ENCODE data around the gene KCNAB1. TPM values are rescaled to one million over a fixed set of nuclear protein-coding genes. Genes with fewer than 3 reads are reported as not detected.

Gene KCNAB1
- total RNA-seq, 1 donor from 2014 or later: 0.21 TPM

DNA sequence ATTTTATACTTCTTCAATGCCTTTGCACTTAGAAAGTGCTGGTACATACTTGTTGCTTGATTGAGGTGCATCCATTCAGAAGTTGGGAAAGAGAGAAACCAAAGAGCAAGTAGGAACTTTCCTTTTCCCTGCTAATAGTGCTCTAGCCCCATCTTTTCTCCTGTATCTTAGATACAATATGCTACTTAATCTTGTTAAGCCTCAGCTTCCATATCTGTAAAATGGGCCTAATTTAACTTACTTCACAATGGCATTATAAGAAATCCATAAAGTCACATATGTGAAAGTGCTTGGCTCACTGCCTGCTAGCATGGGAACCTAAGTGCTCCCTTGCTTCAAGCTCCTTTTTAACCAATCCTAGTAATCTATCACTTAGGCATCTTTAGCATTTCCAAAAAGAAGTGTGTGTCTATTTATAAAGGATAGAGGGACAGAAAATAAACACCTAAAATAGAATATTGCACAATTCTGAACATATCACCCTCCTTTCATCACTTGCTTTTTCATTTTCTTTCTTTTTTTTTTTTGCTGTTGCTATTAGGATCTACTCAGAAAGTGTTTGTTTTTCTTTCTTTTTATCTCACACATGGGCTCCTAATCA is 28.1 kb downstream of the KCNAB1 start:
- Mint-ChIP-seq H3K36me3 (ENCODE audit: unreplicated experiment) (no peaks in the 10 kb centered on the region), H3K4me1 (ENCODE audit: unreplicated experiment) (peaks cover 26% of the 10 kb centered on the region), H3K27me3 (ENCODE audit: unreplicated experiment) (no peaks in the 10 kb centered on the region), H3K4me3 (ENCODE audit: unreplicated experiment) (no peak overlapping the region), H3K9me3 (ENCODE audit: unreplicated experiment) (no peaks in the 10 kb centered on the region), H3K27ac (ENCODE audit: unreplicated experiment) (no peak overlapping the region)
- no peak for DNase-seq (ENCODE audit: extremely low spot score, unreplicated experiment)
- no peak for TF ChIP-seq CTCF (IDR thresholded peaks at IDR 0.05)

DNA sequence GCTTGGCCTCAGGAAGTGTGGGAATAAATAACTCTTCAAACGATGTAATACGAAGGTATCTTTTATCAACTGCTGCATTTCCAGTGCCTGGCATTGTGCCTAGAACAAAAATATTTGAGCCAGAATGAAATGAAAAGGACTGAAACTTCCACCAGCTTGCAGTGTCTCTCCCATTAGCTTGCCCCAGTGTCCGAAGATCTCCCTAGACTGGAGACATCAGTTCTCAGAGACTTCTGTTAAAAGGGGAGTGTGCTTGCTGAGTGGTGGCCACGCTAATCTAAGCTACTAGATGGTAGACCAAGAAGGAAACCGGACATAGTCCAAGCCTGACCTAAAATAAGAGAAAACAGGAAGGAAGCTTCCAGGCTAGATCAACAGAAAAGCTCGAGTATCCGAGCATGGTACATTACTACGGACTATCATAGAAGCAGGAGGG is 28.6 kb downstream of the KCNAB1 start:
- no peaks in the 10 kb centered on the region for H3K27me3 Mint-ChIP-seq (ENCODE audit: unreplicated experiment)
- H3K27ac Mint-ChIP-seq (ENCODE audit: unreplicated experiment): peak overlapping the region; percentile 56
- H3K4me3 Mint-ChIP-seq (ENCODE audit: unreplicated experiment): no peak overlapping the region
- no peak for DNase-seq (ENCODE audit: extremely low spot score, unreplicated experiment)
- H3K36me3 Mint-ChIP-seq (ENCODE audit: unreplicated experiment): no peaks in the 10 kb centered on the region
- no peaks in the 10 kb centered on the region for H3K9me3 Mint-ChIP-seq (ENCODE audit: unreplicated experiment)
- peaks cover 22% of the 10 kb centered on the region for H3K4me1 Mint-ChIP-seq (ENCODE audit: unreplicated experiment)
- no peak for TF ChIP-seq CTCF (IDR thresholded peaks at IDR 0.05)

DNA sequence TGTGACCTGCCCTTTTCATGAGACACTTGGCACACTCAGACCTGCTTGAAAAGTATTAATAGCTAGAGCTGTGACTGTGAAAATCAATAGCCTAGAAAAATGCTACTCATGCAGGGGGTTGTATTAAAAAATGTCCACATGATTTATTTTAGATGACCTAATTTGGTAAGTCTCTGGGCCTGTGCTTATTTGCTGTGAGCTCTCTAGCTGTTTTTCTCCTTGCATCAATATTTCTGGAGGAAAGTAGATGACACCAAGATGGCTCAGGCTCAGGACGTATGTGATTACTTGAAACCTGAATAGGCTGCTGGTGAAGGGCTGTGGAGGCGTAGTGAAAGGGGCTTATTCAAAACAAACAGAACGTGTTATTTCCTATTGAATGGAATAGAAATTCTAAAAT is 29.5 kb downstream of the KCNAB1 start:
- Mint-ChIP-seq H3K4me1 (ENCODE audit: unreplicated experiment) (peaks cover 19% of the 10 kb centered on the region), H3K9me3 (ENCODE audit: unreplicated experiment) (no peaks in the 10 kb centered on the region), H3K27me3 (ENCODE audit: unreplicated experiment) (no peaks in the 10 kb centered on the region), H3K36me3 (ENCODE audit: unreplicated experiment) (no peaks in the 10 kb centered on the region), H3K4me3 (ENCODE audit: unreplicated experiment) (no peak overlapping the region), H3K27ac (ENCODE audit: unreplicated experiment) (peak overlapping the region; percentile 79)
- no peak for TF ChIP-seq CTCF (IDR thresholded peaks at IDR 0.05)
- DNase-seq (ENCODE audit: extremely low spot score, unreplicated experiment): no peak

GRCh38 chr3:156150434-156151066 is 30.2 kb downstream of the KCNAB1 start:
- Mint-ChIP-seq H3K36me3 (ENCODE audit: unreplicated experiment) (no peaks in the 10 kb centered on the region), H3K4me1 (ENCODE audit: unreplicated experiment) (peaks cover 19% of the 10 kb centered on the region), H3K27ac (ENCODE audit: unreplicated experiment) (peak overlapping the region; percentile 79), H3K4me3 (ENCODE audit: unreplicated experiment) (no peak overlapping the region), H3K9me3 (ENCODE audit: unreplicated experiment) (no peaks in the 10 kb centered on the region), H3K27me3 (ENCODE audit: unreplicated experiment) (no peaks in the 10 kb centered on the region)
- peak; percentile 88 for TF ChIP-seq CTCF (IDR thresholded peaks at IDR 0.05)
- DNase-seq (ENCODE audit: extremely low spot score, unreplicated experiment): no peak

- Mint-ChIP-seq H3K4me1 (ENCODE audit: unreplicated experiment) (peaks cover 17% of the 10 kb centered on the region), H3K4me3 (ENCODE audit: unreplicated experiment) (no peak overlapping the region), H3K36me3 (ENCODE audit: unreplicated experiment) (no peaks in the 10 kb centered on the region), H3K27me3 (ENCODE audit: unreplicated experiment) (no peaks in the 10 kb centered on the region), H3K27ac (ENCODE audit: unreplicated experiment) (no peak overlapping the region), H3K9me3 (ENCODE audit: unreplicated experiment) (no peaks in the 10 kb centered on the region)
- TF ChIP-seq CTCF (IDR thresholded peaks at IDR 0.05): peak; percentile 87
- peak; percentile 86 for DNase-seq (ENCODE audit: extremely low spot score, unreplicated experiment)
These were observed 31.5 kb downstream of the KCNAB1 start for GRCh38 chr3:156151824-156152428.

Measured in osteocyte (in vitro differentiated cells).